H1 (cell line): Measurements from ENCODE around the gene LCLAT1. TPM values are rescaled to one million over a fixed set of nuclear protein-coding genes. Genes with fewer than 3 reads are reported as not detected.

Experiments
- CTCF ChIA-PET: fragments of 300-600 bp; sonication (Branson Sonifier 250); formaldehyde crosslinking; loops from one replicate; lab custom pipeline; 2021; ENCODE audit not compliant: partially characterized antibody; lab: Charles Lee
- POLR2A ChIA-PET: fragments of 300-600 bp; sonication (Branson Sonifier 250); formaldehyde crosslinking; loops from one replicate; lab custom pipeline; 2021; ENCODE audit warnings: inconsistent platforms; ENCODE audit not compliant: partially characterized antibody; lab: Charles Lee
- DNase-seq, 2 experiments: peaks; one replicate each; pipeline versions ENCODE4 v3.0.0 to v3.0.0-alpha.2; 2010 to 2022; ENCODE audit warnings: low spot score in 2 of 2, low read depth in 1 of 2, mixed read lengths in 1 of 2
- FAIRE-seq: peaks from 2 replicates; lab custom pipeline; 2011; peaks lifted over from hg19 to GRCh38; lab: Jason Lieb, UNC
- H2AFZ ChIP-seq: 2 replicates; pipeline ENCODE4 v1.8.1; 2012; ENCODE audit warnings: low read length, inconsistent platforms
- H2AK5ac ChIP-seq: 2 replicates; pipeline ENCODE4 v1.6.1; 2013; ENCODE audit warnings: low read depth, low read length
- H2BK120ac ChIP-seq: replicated peaks from 2 replicates; pipeline ENCODE3; 2013; ENCODE audit warnings: low read depth, low read length, inconsistent platforms
- H2BK12ac ChIP-seq: 2 replicates; pipeline ENCODE4 v1.6.1; 2013; ENCODE audit warnings: low read depth, low read length
- H2BK15ac ChIP-seq: 2 replicates; pipeline ENCODE4 v1.6.1; 2013; ENCODE audit warnings: low read length
- H2BK20ac ChIP-seq: 2 replicates; pipeline ENCODE4 v1.6.1; 2013; ENCODE audit warnings: low read length
- H2BK5ac ChIP-seq: 2 replicates; pipeline ENCODE4 v1.6.1; 2013; ENCODE audit warnings: low read depth, low read length
- H3K14ac ChIP-seq: 2 replicates; pipeline ENCODE4 v1.6.1; 2013; ENCODE audit warnings: inconsistent platforms; ENCODE audit not compliant: insufficient read length
- H3K18ac ChIP-seq: 2 replicates; pipeline ENCODE4 v1.6.1; 2013; ENCODE audit warnings: low read length; ENCODE audit errors: extremely low read depth
- H3K23ac ChIP-seq: 2 replicates; pipeline ENCODE4 v1.6.1; 2013; ENCODE audit warnings: inconsistent platforms; ENCODE audit not compliant: insufficient read length
- H3K23me2 ChIP-seq: 2 replicates; pipeline ENCODE4 v1.6.1; 2013; ENCODE audit warnings: low read depth, low read length
- H3K27ac ChIP-seq: 2 replicates; pipeline ENCODE4 v1.6.1; 2011; ENCODE audit warnings: low read depth, low read length, inconsistent platforms
- H3K27me3 ChIP-seq, 4 experiments: replicated peaks in 1 of 4; 1 replicate in 1 of 4; 2 replicates in 3 of 4; pipeline versions ENCODE4 v1.6.1 to v1.8.1; 2011 to 2013; ENCODE audit warnings: low read length in 3 of 4, mild to moderate bottlenecking in 3 of 4, inconsistent platforms in 2 of 4, mixed read lengths in 2 of 4, moderate library complexity in 1 of 4; ENCODE audit not compliant: control insufficient read depth in 3 of 4, insufficient read depth in 3 of 4; ENCODE audit errors: extremely low read depth in 1 of 4
- H3K36me3 ChIP-seq, 4 experiments: 2 replicates each; pipeline versions ENCODE4 v1.6.1 to v1.8.1; 2011 to 2013; ENCODE audit warnings: mild to moderate bottlenecking in 4 of 4, low read length in 3 of 4, moderate library complexity in 2 of 4, control low read depth in 1 of 4, inconsistent platforms in 1 of 4; ENCODE audit not compliant: insufficient read depth in 4 of 4, control insufficient read depth in 2 of 4
- H3K4ac ChIP-seq: replicated peaks from 2 replicates; pipeline ENCODE3; 2013; ENCODE audit warnings: low read length, low read depth, mixed read lengths, inconsistent platforms; ENCODE audit not compliant: insufficient read length
- H3K4me1 ChIP-seq, 4 experiments: replicated peaks in 1 of 4; 1 replicate in 1 of 4; 2 replicates in 3 of 4; pipeline versions ENCODE4 v1.6.1 to v1.8.1; 2011 to 2013; ENCODE audit warnings: low read length in 3 of 4, inconsistent platforms in 2 of 4, mixed read lengths in 1 of 4; ENCODE audit not compliant: insufficient read depth in 4 of 4, control insufficient read depth in 3 of 4
- H3K4me2 ChIP-seq, 2 experiments: 2 replicates each; pipeline versions ENCODE4 v1.6.1 to v1.8.1; 2011 to 2013; ENCODE audit warnings: low read depth in 2 of 2, low read length in 2 of 2, control low read depth in 1 of 2, inconsistent platforms in 1 of 2, mild to moderate bottlenecking in 1 of 2; ENCODE audit not compliant: insufficient read depth in 1 of 2
- H3K4me3 ChIP-seq, 4 experiments: fragments of 200-600, 300-600 bp in 1 of 4; sonication (generic), shearing (Covaris generic), sonication (Bioruptor Twin) in 1 of 4; 2 replicates each; pipeline versions ENCODE4 v1.5.1 to v1.8.1; 2011 to 2016; ENCODE audit warnings: low read length in 4 of 4, low read depth in 3 of 4, control low read depth in 2 of 4, inconsistent platforms in 2 of 4, mild to moderate bottlenecking in 2 of 4, mixed read lengths in 1 of 4, moderate library complexity in 1 of 4; ENCODE audit not compliant: insufficient read depth in 2 of 4; ENCODE audit errors: extremely low read depth in 1 of 4
- H3K56ac ChIP-seq: replicated peaks from 2 replicates; pipeline ENCODE3; 2013; ENCODE audit warnings: low read depth, mild to moderate bottlenecking, mixed read lengths, low read length, inconsistent platforms; ENCODE audit not compliant: insufficient read length
- H3K79me1 ChIP-seq: 2 replicates; pipeline ENCODE4 v1.6.1; 2013; ENCODE audit warnings: low read depth, low read length, control low read depth
- H3K79me2 ChIP-seq, 2 experiments: 2 replicates each; pipeline versions ENCODE4 v1.6.1 to v1.8.1; 2012 to 2013; ENCODE audit warnings: low read length in 2 of 2, mild to moderate bottlenecking in 2 of 2, inconsistent platforms in 1 of 2; ENCODE audit not compliant: insufficient read depth in 2 of 2, control insufficient read depth in 1 of 2
- H3K9ac ChIP-seq, 4 experiments: replicated peaks in 1 of 4; 1 replicate in 1 of 4; 2 replicates in 3 of 4; pipeline versions ENCODE4 v1.6.1 to v1.8.1; 2011 to 2013; ENCODE audit warnings: low read depth in 3 of 4, low read length in 3 of 4, control low read depth in 2 of 4, mild to moderate bottlenecking in 2 of 4, moderate library complexity in 2 of 4, inconsistent platforms in 1 of 4; ENCODE audit errors: extremely low read depth in 1 of 4
- H3K9me3 ChIP-seq, 2 experiments: 2 replicates each; pipeline versions ENCODE4 v1.6.1 to v1.8.1; 2012 to 2013; ENCODE audit warnings: mild to moderate bottlenecking in 2 of 2, moderate library complexity in 2 of 2, control low read depth in 1 of 2, inconsistent platforms in 1 of 2, low read depth in 1 of 2, low read length in 1 of 2, mixed read lengths in 1 of 2; ENCODE audit not compliant: insufficient read depth in 2 of 2
- H4K20me1 ChIP-seq, 2 experiments: replicated peaks in 1 of 2; 2 replicates each; pipeline versions ENCODE3 to v1.8.1; 2011 to 2013; ENCODE audit warnings: inconsistent platforms in 2 of 2, low read length in 2 of 2, mild to moderate bottlenecking in 1 of 2; ENCODE audit not compliant: insufficient read depth in 2 of 2, control insufficient read depth in 1 of 2
- H4K5ac ChIP-seq: 2 replicates; pipeline ENCODE4 v1.6.1; 2013; ENCODE audit warnings: low read length, low read depth, mixed read lengths, inconsistent platforms; ENCODE audit not compliant: insufficient read length
- H4K8ac ChIP-seq: 2 replicates; pipeline ENCODE4 v1.8.0; 2013; ENCODE audit warnings: mild to moderate bottlenecking, moderate library complexity, low read length, inconsistent platforms; ENCODE audit not compliant: insufficient read depth; ENCODE audit errors: extremely low read depth
- H4K91ac ChIP-seq: replicated peaks from 2 replicates; pipeline ENCODE3; 2013; ENCODE audit warnings: low read length, mixed read lengths, inconsistent platforms; ENCODE audit not compliant: insufficient read length
- ATF3 ChIP-seq: IDR thresholded peaks from 2 replicates; pipeline ENCODE4 v1.6.1; 2011; ENCODE audit warnings: low read depth, mild to moderate bottlenecking, low read length; ENCODE audit not compliant: insufficient read depth
- BACH1 ChIP-seq: IDR thresholded peaks from 2 replicates; pipeline ENCODE4 v1.6.1; 2012; ENCODE audit warnings: low read length, improper control_type of control experiment
- CEBPB ChIP-seq: IDR thresholded peaks from 2 replicates; pipeline ENCODE4 v1.6.1; 2012; ENCODE audit warnings: low read depth, low read length
- CTBP2 ChIP-seq: IDR thresholded peaks from 2 replicates; pipeline ENCODE4 v1.7.0; 2011; ENCODE audit warnings: borderline replicate concordance, mild to moderate bottlenecking, moderate library complexity, mixed read lengths, low read length; ENCODE audit not compliant: insufficient read depth, insufficient read length
- EP300 ChIP-seq, 2 experiments: IDR thresholded peaks; 1 replicate in 1 of 2; 2 replicates in 1 of 2; pipeline ENCODE4 v1.6.1; 2011 to 2012; ENCODE audit warnings: low read depth in 2 of 2, low read length in 2 of 2, mild to moderate bottlenecking in 2 of 2, borderline replicate concordance in 1 of 2, inconsistent platforms in 1 of 2, moderate library complexity in 1 of 2
- GTF2F1 ChIP-seq: IDR thresholded peaks from 2 replicates; pipeline ENCODE4 v1.6.1; 2012; ENCODE audit warnings: low read depth, low read length, improper control_type of control experiment, borderline replicate concordance
- JUND ChIP-seq: IDR thresholded peaks from 2 replicates; pipeline ENCODE4 v1.6.1; 2011; ENCODE audit warnings: mild to moderate bottlenecking, improper control_type of control experiment, low read length
- KDM1A ChIP-seq: fragments of 200-600, 300-600 bp; sonication (generic); IDR thresholded peaks from 2 replicates; pipeline ENCODE4 v1.7.1; 2016; ENCODE audit warnings: mild to moderate bottlenecking, low read length, borderline replicate concordance
- PHF8 ChIP-seq: fragments of 200-600 bp; sonication (generic); conservative IDR thresholded peaks from 2 replicates; pipeline ENCODE4 v1.7.1; 2012; ENCODE audit warnings: low read depth, mild to moderate bottlenecking, inconsistent platforms, low read length, moderate library complexity
- POLR2AphosphoS5 ChIP-seq: IDR thresholded peaks from 2 replicates; pipeline ENCODE4 v1.6.1; 2011; ENCODE audit warnings: low read depth, low read length
- RFX5 ChIP-seq: IDR thresholded peaks from 2 replicates; pipeline ENCODE4 v1.6.1; 2011; ENCODE audit warnings: low read depth, low read length, improper control_type of control experiment, borderline replicate concordance
- SP2 ChIP-seq: IDR thresholded peaks from 2 replicates; pipeline ENCODE4 v1.6.1; 2012; ENCODE audit warnings: mild to moderate bottlenecking, low read length, inconsistent platforms
- YY1 ChIP-seq: IDR thresholded peaks from 2 replicates; pipeline ENCODE4 v1.6.1; 2011; ENCODE audit warnings: low read depth, mild to moderate bottlenecking, low read length
- WGBS, 2 experiments: shearing (Covaris generic) in 1 of 2; methylation state at CpG; one replicate each; pipeline versions ENCODE4 v1.1.6 to v1.1.7; 2013 to 2015; ENCODE audit warnings: low lambda C conversion rate in 2 of 2, mixed read lengths in 2 of 2, inconsistent platforms in 1 of 2, low coverage in 1 of 2, missing lambda C conversion rate in 1 of 2; ENCODE audit not compliant: insufficient replicate concordance in 2 of 2, insufficient coverage in 1 of 2, insufficient read length in 1 of 2; ENCODE audit errors: extremely low coverage in 1 of 2, missing lambda C conversion rate in 1 of 2; 5-methylcytosine and 5-hydroxymethylcytosine counted together
- polyA plus RNA-seq, 7 experiments: library from polyadenylated mRNA; depleted of rRNA in 3 of 7; stranded (reverse) in 5 of 7; unstranded in 2 of 7; fragments of >200 nt in 5 of 7; fragments of 200-250 nt in 2 of 7; gene quantifications; 1 replicate in 5 of 7; 2 replicates in 1 of 7; 4 replicates in 1 of 7; pipeline versions ENCODE4 v1.2.1 to v1.2.3, GENCODE V29; 2011 to 2013; ENCODE audit warnings: missing spikeins in 2 of 7, mixed read lengths in 2 of 7
- total RNA-seq: library from RNA; stranded (reverse); fragmentation: NEBNext Ultra II Directional; extraction: Animal tissue kit (Norgen Biotek cat#: 25700); gene quantifications from 2 replicates; pipeline ENCODE4 v1.2.1, GENCODE V29; 2021

The LCLAT1 gene
- total and polyA plus RNA-seq, 2 of the 8 experiments (the other 6 are each of a cell fraction or from before 2014, with no cell fraction given), result 7.6 to 22.0 TPM

GRCh38 chr2:30398084-30398873 is 48.8 kb upstream of the LCLAT1 start:
- no peaks in the 10 kb centered on the region for H3K4me1 ChIP-seq
- no peak overlapping the region for H2BK15ac ChIP-seq
- no peaks in the 10 kb centered on the region for H3K36me3 ChIP-seq
- no peak overlapping the region for H2AK5ac ChIP-seq
- no peaks in the 10 kb centered on the region for H4K20me1 ChIP-seq
- H2BK12ac ChIP-seq, result no peak overlapping the region
- FAIRE-seq (no peak), DNase-seq (no peak)
- H3K4me2 ChIP-seq, result no peak overlapping the region
- no peak overlapping the region for H3K27ac ChIP-seq
- CTCF ChIA-PET, result interaction anchor here (0.9 kb wide), 1 partner anchor 96 kb away, joined by 3 read pairs; no protein-coding TSS in a partner anchor
- no peak overlapping the region for H3K9ac ChIP-seq
- no peaks in the 10 kb centered on the region for H3K79me1 ChIP-seq
- no peak overlapping the region for H3K14ac ChIP-seq
- no peak overlapping the region for H3K23ac ChIP-seq
- H3K4me3 ChIP-seq, result no peak overlapping the region
- H3K79me2 ChIP-seq, result no peaks in the 10 kb centered on the region
- WGBS, 2 experiments, result 87% methylated on average over 4 of the region's 4 CpGs; no CpG with 5 or more reads in 1 of the 2 experiments
- H3K23me2 ChIP-seq, result no peaks in the 10 kb centered on the region
- H2BK120ac ChIP-seq, result no peak overlapping the region
- no peak overlapping the region for H2BK5ac ChIP-seq
- no peak overlapping the region for H4K5ac ChIP-seq
- H3K18ac ChIP-seq, result no peak overlapping the region
- H4K8ac ChIP-seq, result no peak overlapping the region
- H3K9me3 ChIP-seq, result no peaks in the 10 kb centered on the region
- H2BK20ac ChIP-seq, result no peak overlapping the region
- no peak overlapping the region for H3K56ac ChIP-seq
- H3K4ac ChIP-seq, result no peak overlapping the region
- H2AFZ ChIP-seq, result no peak overlapping the region; the same call in 1 of the 2 replicates
- POLR2A ChIA-PET, result no interaction called here
- no peak overlapping the region for H4K91ac ChIP-seq
- H3K27me3 ChIP-seq, result no peaks in the 10 kb centered on the region
- TF ChIP-seq POLR2AphosphoS5 (no peak), RFX5 (no peak), EP300 (IDR thresholded peaks at IDR 0.05; ENCODE audit: borderline replicate concordance in 1 of 2, low read depth in 2 of 2, low read length in 2 of 2) (no peak), BACH1 (no peak), PHF8 (no peak), YY1 (no peak), JUND (no peak), CEBPB (no peak), CTBP2 (no peak), SP2 (no peak), KDM1A (no peak), ATF3 (no peak), GTF2F1 (no peak)
